Measurements from ENCODE around the gene ACHE. TPM values are rescaled to one million over a fixed set of nuclear protein-coding genes. Genes with fewer than 3 reads are reported as not detected.
A peak's percentile ranks its signal among the peaks of the same experiment; 100 is the strongest.
"Not testable (repeated sequence)": the region's sequence is repeated elsewhere in the genome, so short reads cannot be mapped to it uniquely, and the experiment has no call there.

The ACHE gene
- total RNA-seq, result 10 to 100 TPM in 1 of 2 donors, 1 to 10 TPM in 1; 8.5 to 30.9 TPM
- long read RNA-seq, transcript ACHE-201 (5 exons, 2,168 nt), result major isoform, 19 of 41 reads
- long read RNA-seq, partial matches to known transcripts, result 3 of 41 reads
- long read RNA-seq, other reads (novel, unspliced or antisense), result 14 of 41 reads

DNA sequence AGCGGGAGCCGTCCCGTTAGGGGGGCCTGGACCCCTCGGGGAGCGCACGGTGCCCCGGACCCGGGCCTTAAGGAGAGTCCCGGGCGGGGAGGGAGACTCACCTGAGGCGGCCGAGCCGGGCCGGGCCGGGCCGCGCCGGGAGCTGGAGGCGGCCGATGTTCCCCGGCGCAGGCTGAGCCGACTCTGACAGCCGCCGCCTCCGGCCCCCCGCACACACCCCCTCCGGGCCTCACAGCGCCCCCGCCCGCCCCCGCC, at the start of gene ACHE:
Gene ACHE, minus strand, starts transcription at position 188 of the 255 bp plus-strand sequence. CDS start 1,656 bp downstream, outside the sequence.
- peak; percentile 26 to 42 for ATAC-seq
- intact Hi-C loops (cut with DNase I), result loop anchor here (5.0 to 10.0 kb wide), 2 partner anchors 162 to 279 kb away; no protein-coding TSS in a partner anchor
- no peak for DNase-seq

DNA sequence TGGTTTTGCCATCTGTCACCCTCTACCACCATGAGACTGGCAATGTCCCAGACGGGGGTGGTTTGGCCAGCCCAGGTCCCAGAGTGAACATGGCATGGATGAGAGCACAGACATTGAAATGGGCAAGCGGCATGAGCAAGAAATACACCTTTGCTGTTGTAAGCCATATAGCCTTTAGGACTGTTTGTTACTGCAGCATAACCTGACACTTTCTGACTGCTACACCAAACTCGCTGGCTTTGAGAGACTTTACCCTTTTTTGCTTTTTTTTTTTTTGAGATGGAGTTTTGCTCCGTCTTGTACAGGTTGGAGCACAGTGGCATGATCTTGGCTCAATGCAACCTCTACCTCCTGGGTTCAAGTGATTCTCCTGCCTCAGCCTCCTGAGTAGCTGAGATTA, 48.5 kb upstream of the ACHE start:
- DNase-seq (no peak), ATAC-seq (no peak)
- intact Hi-C loops (cut with DNase I), result no loop called here

DNA sequence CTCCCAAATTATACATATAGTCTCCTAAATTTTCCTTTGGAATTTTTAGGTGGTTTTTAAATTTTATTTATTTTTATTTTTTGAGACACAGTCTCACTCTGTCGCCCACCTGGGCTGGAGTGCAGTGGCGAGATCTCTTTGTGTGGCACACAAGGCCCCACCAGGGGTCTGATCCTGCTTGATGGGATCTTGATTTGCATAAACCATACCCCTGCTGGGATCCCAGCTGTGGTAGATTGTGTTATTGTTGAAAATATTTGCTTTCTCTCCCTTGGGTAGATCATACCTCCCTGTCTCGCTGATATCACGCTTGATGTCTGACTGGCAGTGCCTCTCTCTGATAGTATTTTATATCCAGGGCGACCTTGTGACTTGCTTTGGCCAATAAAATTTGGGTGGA, 48.0 kb upstream of the ACHE start:
- no peak for DNase-seq
- intact Hi-C loops (cut with DNase I), result no loop called here
- ATAC-seq, result no peak

DNA sequence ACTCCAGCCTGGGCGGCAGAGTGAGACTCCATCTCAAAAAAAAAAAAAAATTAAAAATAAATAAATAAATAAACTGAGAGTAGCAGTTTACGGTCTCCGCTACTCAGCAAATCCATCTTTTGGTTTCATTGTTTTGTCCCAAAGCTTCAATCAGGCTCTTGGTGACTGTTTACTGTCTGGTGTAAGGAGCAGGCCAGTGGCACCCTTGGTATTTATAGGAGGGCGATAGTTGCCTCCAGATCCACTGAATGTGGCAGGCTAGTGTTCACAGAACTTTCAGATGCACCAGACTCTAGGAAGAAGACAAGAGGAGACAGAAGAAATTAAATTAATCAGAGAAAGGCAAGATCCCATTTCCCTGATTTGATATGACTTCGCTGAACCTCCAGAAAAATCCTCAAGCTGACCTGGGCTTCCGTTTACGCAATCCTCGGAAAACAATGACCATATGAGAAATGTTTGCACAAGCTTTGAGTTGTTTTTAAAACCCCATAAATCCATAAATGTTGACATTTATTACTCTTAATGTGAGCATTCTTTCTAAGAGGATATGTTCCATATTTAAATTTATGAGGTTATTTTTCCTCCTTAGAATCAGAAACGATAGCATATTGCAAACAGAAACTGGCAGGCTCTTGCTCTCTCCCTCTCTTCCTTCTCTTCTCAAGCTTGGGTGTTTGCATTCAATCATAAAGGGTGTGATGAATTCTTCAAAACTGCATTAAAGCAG, 46.5 kb upstream of the ACHE start:
- DNase-seq (no peak), ATAC-seq (no peak)
- intact Hi-C loops (cut with DNase I), result no loop called here

DNA sequence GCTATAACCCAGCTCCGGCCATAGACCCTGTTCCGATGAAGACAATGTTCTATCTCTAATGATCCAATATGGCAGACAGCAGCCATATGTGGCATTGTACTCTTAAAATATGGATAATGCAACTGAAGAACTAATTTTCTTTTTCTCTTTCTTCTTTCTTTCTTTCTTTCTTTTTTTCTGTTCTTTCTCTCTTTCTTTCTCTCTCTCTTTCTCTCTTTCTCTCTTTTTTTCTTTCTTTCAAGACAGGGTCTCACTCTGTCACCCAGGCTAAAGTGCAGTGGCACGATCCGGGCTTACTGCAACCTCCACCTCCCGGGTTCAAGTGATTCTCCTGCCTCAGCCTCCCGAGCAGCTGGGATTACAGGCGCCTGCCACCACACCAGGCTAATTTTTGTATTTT, 40.5 kb upstream of the ACHE start:
- intact Hi-C loops (cut with DNase I); DNase-seq; ATAC-seq: not testable (repeated sequence)

DNA sequence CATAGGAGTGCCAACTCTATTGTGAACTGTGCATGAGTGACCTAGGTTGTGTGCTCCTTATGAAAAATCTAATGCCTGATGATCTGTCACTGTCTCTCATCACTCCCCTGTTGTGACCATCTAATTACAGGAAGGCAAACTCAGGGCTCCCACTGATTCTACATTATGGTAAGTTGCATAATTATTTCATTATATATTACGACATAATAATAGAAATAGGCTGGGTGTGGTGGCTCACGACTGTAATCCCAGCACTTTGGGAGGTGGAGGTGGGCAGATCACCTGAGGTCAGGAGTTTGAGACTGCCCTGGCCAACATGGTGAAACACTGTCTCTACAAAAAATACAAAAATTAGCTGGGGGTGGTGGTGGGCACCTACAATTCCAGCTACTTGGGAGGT, 39.7 kb upstream of the ACHE start:
- ATAC-seq; intact Hi-C loops (cut with DNase I); DNase-seq: not testable (repeated sequence)

DNA sequence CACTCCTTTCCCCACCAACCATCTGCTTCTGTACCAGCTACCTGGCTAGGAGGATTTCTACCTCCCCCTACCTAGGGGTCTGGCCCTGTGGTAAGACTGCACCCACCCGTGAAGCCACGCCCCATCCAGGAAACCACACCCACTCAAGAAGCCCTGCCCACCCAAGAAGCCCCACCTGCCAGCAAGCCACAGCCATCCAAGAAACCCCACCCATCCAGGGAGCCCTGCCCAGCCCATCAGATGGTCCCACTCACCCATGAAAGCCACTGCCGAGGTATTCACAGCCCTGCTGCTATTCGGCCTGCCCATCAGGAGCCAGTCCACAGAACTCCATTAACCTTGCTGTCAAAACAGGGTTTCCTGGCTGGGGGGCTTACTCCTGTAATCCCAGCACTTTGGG, 38.0 kb upstream of the ACHE start:
- DNase-seq (no peak), ATAC-seq (no peak)
- intact Hi-C loops (cut with DNase I), result no loop called here

DNA sequence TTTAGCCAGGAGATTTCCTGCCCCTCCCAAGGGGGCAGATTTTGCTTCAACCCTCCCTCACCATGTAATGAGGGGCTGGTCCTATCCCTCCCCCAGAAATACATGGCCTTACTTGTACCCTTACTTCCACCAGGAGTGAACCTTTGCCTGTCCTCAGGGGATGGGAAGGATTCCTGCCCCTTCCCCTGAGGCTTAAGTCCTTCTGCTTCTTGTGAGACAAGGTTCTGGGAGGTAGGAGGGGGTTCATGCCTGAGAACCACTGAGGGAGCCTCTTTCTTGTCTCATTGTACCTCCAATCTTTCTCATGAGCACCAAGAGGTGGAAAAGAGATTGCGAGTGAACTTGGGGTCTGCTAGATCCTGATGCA, 34.1 kb upstream of the ACHE start:
- intact Hi-C loops (cut with DNase I), result no loop called here
- ATAC-seq (no peak), DNase-seq (no peak)

DNA sequence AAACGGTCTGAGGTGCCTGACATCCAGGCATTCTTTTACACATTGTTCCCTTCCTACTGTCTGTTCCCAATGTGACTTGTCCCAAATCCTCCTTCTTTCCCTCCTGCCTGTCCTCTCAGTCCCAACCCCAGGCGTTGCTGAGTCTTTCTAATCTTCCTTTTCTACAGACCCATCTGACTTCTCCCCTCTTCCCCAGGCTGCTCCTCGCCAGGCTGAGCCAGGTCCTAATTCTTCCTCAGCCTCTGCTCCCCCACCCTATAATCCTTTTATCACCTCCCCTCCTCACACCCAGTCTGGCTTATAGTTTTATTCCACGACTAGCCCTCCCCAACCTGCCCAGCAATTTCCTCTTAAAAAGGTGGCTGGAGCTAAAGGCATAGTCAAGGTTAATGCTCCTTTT, 27.9 kb upstream of the ACHE start:
- ATAC-seq; DNase-seq; intact Hi-C loops (cut with DNase I): not testable (repeated sequence)

DNA sequence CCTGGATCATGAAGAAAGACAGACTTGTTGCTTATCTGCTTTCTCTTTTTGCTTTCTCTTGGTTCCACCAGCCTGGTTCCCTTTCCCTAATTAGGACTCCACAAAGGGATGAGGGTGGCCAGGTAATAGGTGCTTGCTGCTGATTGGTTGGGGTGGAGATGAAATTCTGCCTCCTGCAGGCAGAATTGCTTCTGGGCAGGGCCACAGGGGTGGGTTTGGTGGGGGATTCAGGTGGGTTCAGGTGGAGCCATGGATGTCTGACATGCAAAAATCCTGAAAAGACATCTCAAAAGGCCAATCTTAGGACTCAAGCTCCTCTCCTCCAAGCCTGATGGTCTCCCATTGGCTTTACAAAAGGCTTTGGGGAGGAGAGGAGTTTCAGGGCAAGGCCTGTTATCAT, 25.4 kb upstream of the ACHE start:
- no peak for ATAC-seq
- no peak for DNase-seq
- intact Hi-C loops (cut with DNase I), result no loop called here

DNA sequence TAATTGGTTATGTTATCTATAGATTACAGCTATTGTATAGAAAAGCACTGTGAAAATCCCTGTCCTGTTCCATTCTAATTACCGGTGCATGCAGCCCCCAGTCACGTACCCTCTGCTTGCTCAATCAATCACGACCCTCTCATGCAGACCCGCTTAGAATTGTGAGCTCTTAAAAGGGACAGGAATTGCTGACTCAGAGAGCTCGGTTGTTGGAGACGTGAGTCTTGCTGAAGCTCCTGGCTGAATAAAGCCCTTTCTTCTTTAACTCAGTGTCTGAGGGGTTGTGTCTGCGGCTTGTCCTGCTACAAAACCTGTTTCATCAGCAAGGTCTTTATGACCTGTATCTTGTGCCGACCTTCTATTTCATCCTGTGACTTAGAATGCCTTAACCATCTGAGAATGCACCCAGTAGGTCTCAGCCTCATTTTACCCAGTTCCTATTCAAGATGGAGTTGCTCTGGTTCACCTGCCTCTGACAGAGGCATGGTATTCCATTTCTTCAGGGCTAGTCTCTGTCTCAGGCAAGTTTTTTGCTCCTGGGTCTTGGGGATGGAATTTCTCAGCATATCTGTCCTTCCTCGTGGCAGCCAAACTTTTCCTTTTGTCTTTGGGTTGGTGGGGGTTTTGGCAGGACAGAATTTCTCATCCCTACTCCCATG, 24.2 kb upstream of the ACHE start:
- DNase-seq; intact Hi-C loops (cut with DNase I); ATAC-seq: not testable (repeated sequence)

DNA sequence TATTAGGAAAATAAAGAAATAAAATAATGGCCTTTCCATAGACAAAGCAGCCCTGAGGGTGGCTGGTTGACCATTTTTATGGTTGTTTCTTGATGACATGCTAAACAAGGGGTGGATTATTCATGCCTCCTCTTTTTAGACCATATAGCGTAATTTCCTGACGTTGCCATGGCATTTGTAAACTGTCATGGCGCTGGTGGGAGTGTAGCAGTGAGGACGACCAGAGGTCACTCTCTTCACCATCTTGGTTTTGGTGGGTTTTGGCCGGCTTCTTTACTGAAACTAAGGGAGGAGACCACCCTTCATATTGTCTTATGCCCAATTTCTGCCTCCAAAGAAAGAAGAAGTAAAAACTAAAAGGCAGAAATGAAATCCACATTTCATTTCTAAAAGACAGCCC, 23.6 kb upstream of the ACHE start:
- intact Hi-C loops (cut with DNase I); DNase-seq; ATAC-seq: not testable (repeated sequence)

DNA sequence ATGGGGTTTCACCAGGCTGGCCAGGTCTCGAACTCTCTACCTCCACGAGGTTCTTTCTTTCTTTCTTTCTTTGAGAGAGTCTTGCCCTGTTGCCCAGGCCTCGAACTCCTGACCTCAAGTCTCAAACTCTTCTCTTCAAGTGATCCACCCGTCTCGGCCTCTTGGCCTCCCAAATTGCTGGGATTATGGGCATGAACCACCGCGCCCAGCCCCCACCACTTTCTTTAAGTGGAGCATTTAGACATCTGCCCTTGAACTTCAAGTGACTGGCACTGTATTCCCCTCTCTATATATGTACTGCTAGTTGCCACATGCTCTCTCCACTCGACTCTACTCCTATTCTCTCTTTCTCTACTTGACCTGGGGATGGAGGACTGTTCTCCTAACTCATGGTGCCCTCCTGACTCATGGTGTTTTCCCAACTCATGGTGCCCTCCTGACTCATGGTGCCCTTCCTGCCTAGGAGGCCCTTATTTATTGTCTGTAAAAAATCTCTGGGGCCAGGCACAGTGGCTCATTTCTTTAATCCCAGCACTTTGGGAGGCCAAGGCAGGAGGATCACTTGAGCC, 19.3 kb upstream of the ACHE start:
- DNase-seq (no peak), ATAC-seq (no peak)
- intact Hi-C loops (cut with DNase I), result no loop called here

DNA sequence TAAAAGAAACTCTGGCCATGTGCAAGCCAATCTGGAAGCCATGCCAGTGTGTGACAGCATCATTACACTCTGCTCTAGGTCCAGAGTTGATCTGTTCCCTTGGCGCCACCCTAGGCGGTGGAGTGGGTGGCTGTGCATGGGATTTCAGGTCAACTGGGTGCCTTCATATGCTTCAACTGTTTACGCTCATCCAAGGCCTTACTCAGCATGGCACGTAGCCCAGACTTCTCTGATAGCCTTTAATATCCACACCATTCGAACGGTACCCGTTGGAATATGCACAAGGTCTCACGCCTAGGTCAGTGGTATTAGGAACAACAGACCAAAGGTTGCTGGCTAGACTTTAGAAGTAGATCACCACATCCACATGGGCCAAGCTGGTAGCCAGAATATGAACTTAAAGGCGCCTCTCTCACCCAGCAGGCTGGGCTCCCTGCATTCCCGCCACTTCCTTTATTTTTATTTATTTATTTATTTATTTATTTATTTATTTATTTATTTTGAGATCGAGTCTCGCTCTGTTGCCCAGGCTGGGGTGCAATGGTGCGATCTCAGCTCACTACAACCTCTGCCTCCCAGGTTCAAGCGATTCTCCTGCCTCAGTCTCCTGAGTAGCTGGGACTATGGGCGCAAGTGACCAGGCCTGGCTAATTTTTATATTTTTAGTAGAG, 18.7 kb upstream of the ACHE start:
- intact Hi-C loops (cut with DNase I), result no loop called here
- no peak for ATAC-seq
- no peak for DNase-seq

DNA sequence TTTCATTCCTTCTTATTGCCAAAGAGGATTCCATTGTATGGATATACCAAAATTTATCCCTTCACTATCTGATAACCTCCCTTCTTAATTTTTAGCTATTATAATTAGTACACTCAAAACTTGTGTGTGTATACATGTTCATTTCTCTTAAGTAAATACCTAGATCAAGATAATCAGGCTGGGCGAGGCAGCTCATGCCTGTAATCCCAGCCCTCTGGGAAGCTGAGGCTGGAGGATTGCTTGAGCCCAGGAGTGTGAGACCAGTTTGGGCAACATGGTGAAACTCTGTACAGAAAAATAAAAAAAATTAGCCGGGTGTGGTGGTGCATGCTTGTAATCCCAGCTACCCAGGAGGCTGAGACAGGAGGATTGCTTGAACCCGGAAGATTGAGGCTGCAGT, 15.8 kb upstream of the ACHE start:
- ATAC-seq, result no peak
- DNase-seq, result no peak
- intact Hi-C loops (cut with DNase I), result no loop called here

DNA sequence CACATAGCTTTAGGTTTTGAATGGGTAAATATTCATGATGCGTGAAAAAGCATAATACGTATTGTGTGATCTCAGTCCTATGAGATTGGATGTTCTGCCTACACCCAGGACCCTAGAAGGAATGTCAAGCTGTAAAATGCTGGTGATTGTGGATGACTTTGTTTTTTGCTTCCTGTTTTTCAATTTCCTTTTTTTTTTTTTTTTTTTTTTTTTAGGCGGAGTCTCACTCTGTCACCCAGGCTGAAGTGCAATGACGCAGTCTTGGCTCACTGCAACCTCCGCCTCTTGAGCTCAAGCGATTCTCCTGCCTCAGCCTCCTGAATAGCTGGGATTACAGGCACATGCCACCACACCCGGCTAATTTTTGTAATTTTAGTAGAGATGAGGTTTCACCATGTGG, 14.8 kb upstream of the ACHE start:
- ATAC-seq; DNase-seq; intact Hi-C loops (cut with DNase I): not testable (repeated sequence)

DNA sequence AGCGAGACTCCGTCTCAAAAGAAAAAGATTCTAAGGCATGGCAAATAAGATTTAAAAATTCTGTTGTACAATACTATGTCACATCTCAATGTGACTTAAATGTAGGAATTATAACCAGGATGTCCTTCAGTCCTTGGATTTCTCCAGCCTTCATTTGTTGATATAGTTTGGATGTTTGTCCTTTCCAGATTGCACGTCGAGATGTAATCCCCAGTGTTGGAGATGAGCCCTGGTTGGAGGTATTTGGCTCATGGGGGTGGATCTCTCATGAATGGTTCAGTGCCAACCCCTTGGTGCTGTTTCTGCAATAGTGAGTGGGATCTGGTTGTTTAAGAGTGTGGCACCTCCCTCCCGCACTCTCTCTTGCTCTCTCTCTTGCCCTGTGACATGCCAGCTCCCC, 12.8 kb upstream of the ACHE start:
- DNase-seq (no peak), ATAC-seq (no peak)
- intact Hi-C loops (cut with DNase I), result no loop called here

DNA sequence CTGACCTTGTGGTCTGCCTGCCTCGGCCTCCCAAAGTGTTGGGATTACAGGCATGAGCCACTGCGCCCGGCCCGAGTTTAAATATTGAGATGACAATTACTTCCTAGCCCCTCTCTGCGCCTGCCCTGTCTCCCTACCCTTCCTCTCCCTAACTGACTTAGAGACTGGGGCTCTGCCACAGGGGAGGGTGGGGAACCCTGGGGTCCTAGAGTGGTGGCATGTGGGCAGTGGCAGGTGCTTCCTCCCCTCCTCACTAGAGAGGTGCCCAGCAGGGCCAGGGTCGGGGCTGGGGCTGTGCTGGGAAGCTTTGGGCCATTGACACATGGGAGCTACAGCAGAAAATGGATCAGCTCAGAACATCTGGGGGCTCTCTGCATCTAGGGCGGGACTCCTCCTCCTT, 7.0 kb upstream of the ACHE start:
- ATAC-seq (no peak), DNase-seq (no peak)
- intact Hi-C loops (cut with DNase I), result no loop called here

DNA sequence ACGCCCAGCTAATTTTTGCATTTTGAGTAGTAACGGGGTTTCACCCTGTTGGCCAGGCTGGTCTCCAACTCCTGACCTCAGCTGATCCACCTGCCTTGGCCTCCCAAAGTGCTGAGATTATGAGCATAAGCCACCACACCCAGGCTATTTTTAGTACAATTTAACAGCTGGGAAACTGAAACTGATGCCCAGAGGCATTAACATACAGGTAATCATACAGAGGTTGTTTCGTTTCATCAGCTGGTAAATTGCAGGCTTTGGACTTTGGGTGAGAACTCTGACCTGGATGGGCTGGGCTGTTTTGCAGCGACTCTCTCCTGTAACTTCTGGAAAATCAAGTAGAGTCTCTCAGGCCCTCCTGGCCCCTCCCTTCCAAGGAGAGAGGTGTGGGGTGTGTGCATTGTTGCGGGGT, 6.2 kb upstream of the ACHE start:
- intact Hi-C loops (cut with DNase I), result no loop called here
- DNase-seq (no peak), ATAC-seq (no peak)

DNA sequence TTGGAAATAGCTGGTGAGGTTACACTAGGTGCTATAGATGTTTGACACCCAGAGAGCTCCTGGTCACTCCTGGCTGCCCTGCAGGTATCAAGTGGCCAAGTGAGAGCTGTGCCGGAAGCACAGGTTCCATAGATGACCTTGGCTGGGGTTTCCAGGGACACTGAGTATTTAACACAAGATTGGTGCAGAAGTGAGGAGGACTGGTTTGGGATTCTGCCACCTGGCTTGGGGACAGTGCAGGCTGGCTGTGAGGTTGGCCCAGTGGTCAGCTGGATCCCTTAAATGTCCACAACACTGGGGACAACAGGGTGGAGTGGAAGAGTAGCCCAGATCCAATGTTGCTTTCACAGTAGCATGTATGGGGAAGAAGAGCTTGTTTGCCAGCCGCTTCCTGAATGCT, 5.3 kb upstream of the ACHE start:
- DNase-seq (no peak), ATAC-seq (no peak)
- intact Hi-C loops (cut with DNase I), result no loop called here
